ENCODE data around the gene TNFAIP8. TPM values are rescaled to one million over a fixed set of nuclear protein-coding genes. Genes with fewer than 3 reads are reported as not detected.

Gene TNFAIP8
- total RNA-seq, 1 donor from 2014 or later: 19.5 TPM

DNA sequence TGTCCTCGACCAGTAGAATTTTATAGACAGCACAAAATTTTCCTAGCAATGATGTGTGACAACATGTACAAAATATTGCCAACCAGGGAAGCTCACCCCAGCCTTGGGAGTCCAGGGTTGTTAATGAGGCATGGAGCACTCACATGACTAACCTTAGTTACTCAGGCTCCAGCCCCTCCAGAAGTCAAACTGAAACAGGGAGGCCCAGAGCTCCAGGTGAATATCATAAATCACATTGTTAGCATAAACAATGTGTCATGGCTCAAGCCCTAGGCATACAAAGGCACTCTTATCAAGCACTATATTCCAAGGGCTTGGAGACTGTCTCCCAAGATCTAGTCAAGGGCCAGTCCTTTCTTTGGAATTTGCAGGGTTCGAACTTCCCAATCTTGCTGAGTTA, 44.4 kb downstream of the TNFAIP8 start:
- Mint-ChIP-seq H3K27me3 (ENCODE audit: low read depth) (no peaks in the 10 kb centered on the region), H3K9me3 (ENCODE audit: low read depth) (no peaks in the 10 kb centered on the region), H3K27ac (ENCODE audit: unreplicated experiment) (no peak overlapping the region), H3K4me3 (ENCODE audit: unreplicated experiment) (no peak overlapping the region), H3K36me3 (ENCODE audit: low read depth) (no peaks in the 10 kb centered on the region), H3K4me1 (ENCODE audit: low read depth) (peaks cover 47% of the 10 kb centered on the region)
- TF ChIP-seq, protein P1, sequence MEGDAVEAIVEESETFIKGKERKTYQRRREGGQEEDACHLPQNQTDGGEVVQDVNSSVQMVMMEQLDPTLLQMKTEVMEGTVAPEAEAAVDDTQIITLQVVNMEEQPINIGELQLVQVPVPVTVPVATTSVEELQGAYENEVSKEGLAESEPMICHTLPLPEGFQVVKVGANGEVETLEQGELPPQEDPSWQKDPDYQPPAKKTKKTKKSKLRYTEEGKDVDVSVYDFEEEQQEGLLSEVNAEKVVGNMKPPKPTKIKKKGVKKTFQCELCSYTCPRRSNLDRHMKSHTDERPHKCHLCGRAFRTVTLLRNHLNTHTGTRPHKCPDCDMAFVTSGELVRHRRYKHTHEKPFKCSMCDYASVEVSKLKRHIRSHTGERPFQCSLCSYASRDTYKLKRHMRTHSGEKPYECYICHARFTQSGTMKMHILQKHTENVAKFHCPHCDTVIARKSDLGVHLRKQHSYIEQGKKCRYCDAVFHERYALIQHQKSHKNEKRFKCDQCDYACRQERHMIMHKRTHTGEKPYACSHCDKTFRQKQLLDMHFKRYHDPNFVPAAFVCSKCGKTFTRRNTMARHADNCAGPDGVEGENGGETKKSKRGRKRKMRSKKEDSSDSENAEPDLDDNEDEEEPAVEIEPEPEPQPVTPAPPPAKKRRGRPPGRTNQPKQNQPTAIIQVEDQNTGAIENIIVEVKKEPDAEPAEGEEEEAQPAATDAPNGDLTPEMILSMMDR (IDR thresholded peaks at IDR 0.05): no peak
- DNase-seq (ENCODE audit: low spot score): no peak

DNA sequence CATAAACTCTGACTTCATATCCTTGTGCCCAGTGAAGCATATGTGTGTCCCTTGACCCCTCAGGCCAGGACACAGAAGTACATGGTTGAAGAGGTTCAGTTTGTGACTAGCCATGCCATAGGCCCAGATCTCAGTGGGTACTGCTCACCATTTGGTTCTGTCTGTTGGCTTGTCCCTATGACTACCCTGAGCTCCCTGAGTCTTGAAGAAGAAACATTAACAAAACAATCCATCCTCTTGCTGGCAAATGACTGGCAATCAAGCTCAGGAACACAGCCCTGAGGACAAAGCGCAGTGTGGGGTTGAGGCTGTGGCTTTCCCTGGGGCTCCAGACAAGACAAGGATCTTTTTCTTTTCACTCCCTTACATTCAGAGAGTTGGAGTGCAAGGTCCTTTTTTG, 46.3 kb downstream of the TNFAIP8 start:
- no peak overlapping the region for H3K27ac Mint-ChIP-seq (ENCODE audit: unreplicated experiment)
- H3K4me1 Mint-ChIP-seq (ENCODE audit: low read depth): peaks cover 31% of the 10 kb centered on the region
- peaks cover 3% of the 10 kb centered on the region for H3K27me3 Mint-ChIP-seq (ENCODE audit: low read depth)
- no peak overlapping the region for H3K4me3 Mint-ChIP-seq (ENCODE audit: unreplicated experiment)
- no peak for DNase-seq (ENCODE audit: low spot score)
- TF ChIP-seq, protein P1 (IDR thresholded peaks at IDR 0.05): no peak
- no peaks in the 10 kb centered on the region for H3K9me3 Mint-ChIP-seq (ENCODE audit: low read depth)
- no peaks in the 10 kb centered on the region for H3K36me3 Mint-ChIP-seq (ENCODE audit: low read depth)

DNA sequence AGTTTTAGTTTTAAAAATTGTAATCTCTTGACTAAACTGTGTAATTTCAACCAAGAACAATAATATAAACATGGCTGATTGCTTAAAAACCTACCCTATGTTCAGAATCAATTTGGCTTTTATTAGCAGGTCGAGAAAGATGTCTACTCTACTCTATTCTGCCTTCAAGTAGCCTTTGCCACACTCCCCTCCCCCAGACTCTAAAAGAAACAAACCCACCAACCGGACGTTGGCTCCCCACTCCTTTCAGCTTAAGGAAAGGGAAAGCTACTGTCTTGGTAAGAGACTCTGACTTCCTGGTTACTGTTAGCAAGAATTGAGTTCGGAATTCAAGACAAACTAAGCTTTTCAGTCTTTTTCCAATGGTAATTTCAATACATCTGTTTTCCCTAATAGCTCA, 46.7 kb downstream of the TNFAIP8 start:
- Mint-ChIP-seq H3K4me1 (ENCODE audit: low read depth) (peaks cover 26% of the 10 kb centered on the region), H3K27me3 (ENCODE audit: low read depth) (peaks cover 3% of the 10 kb centered on the region), H3K9me3 (ENCODE audit: low read depth) (no peaks in the 10 kb centered on the region), H3K4me3 (ENCODE audit: unreplicated experiment) (no peak overlapping the region), H3K27ac (ENCODE audit: unreplicated experiment) (no peak overlapping the region), H3K36me3 (ENCODE audit: low read depth) (no peaks in the 10 kb centered on the region)
- TF ChIP-seq, protein P1 (IDR thresholded peaks at IDR 0.05): no peak
- no peak for DNase-seq (ENCODE audit: low spot score)

DNA sequence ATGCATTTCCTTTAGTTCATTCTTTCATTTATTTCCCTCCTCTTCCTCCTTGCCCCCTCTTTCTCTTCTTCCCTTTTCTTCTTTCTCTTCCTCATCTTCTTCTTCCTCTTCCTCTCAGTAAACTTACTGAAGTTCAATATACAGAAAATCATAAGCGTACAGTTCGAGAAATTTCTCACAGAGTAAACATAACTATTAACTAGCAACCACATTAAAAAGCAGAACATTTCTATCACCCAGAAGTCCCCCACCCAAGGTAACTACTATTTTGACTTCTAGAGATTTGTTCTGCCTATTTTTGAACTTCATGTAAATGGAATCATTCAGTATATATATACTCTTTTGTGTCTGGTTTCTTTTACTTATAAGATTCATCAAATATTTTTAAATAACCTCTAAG, 48.2 kb downstream of the TNFAIP8 start:
- peaks cover 12% of the 10 kb centered on the region for H3K4me1 Mint-ChIP-seq (ENCODE audit: low read depth)
- no peak overlapping the region for H3K27ac Mint-ChIP-seq (ENCODE audit: unreplicated experiment)
- no peak overlapping the region for H3K4me3 Mint-ChIP-seq (ENCODE audit: unreplicated experiment)
- peaks cover 3% of the 10 kb centered on the region for H3K27me3 Mint-ChIP-seq (ENCODE audit: low read depth)
- H3K36me3 Mint-ChIP-seq (ENCODE audit: low read depth): no peaks in the 10 kb centered on the region
- H3K9me3 Mint-ChIP-seq (ENCODE audit: low read depth): no peaks in the 10 kb centered on the region
- TF ChIP-seq, protein P1 (IDR thresholded peaks at IDR 0.05): no peak
- DNase-seq (ENCODE audit: low spot score): no peak

DNA sequence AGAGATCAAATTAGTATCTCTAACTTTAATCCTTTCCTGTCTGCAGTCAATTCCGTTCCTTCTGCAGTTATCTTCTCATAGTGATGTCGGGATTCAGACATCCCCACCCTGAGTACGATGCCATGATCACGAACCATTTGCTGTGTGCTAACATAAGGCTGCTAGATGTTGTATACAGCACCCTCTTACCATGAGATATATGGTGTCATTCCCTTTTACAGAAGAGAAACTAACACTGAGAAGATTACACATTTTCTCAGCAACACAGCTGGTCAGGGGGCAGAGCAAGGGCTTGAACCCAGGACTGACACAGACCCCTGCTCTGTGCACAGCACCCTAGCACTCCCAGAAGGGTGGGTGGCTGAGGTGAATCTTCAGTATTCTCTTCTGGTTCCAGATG, 49.6 kb downstream of the TNFAIP8 start:
- Mint-ChIP-seq H3K4me1 (ENCODE audit: low read depth) (peaks cover 4% of the 10 kb centered on the region), H3K27ac (ENCODE audit: unreplicated experiment) (no peak overlapping the region), H3K27me3 (ENCODE audit: low read depth) (peaks cover 3% of the 10 kb centered on the region), H3K4me3 (ENCODE audit: unreplicated experiment) (no peak overlapping the region), H3K9me3 (ENCODE audit: low read depth) (no peaks in the 10 kb centered on the region), H3K36me3 (ENCODE audit: low read depth) (no peaks in the 10 kb centered on the region)
- DNase-seq (ENCODE audit: low spot score): no peak
- TF ChIP-seq, protein P1 (IDR thresholded peaks at IDR 0.05): no peak

Measured in chondrocyte (in vitro differentiated cells).